Measurements from ENCODE around the gene SMAP2.

Gene SMAP2

GRCh38 chr1:40435471-40435870 is 61.9 kb downstream of the SMAP2 start:
- H3K9me3 ChIP-seq (ENCODE audit: control insufficient read depth, insufficient read depth, low read length), result no peaks in the 10 kb centered on the region
- no peaks in the 10 kb centered on the region for H3K36me3 ChIP-seq (ENCODE audit: insufficient read depth, low read length)
- H3K9ac ChIP-seq (ENCODE audit: low read depth, low read length), result no peak overlapping the region
- no peaks in the 10 kb centered on the region for H3K4me1 ChIP-seq (ENCODE audit: insufficient read depth, low read length)

GRCh38 chr1:40435876-40436275 is 62.3 kb downstream of the SMAP2 start:
- Histone ChIP-seq H3K36me3 (ENCODE audit: insufficient read depth, low read length) (no peaks in the 10 kb centered on the region), H3K9me3 (ENCODE audit: control insufficient read depth, insufficient read depth, low read length) (no peaks in the 10 kb centered on the region), H3K9ac (ENCODE audit: low read depth, low read length) (no peak overlapping the region), H3K4me1 (ENCODE audit: insufficient read depth, low read length) (no peaks in the 10 kb centered on the region)

GRCh38 chr1:40438391-40439015 is 65.0 kb downstream of the SMAP2 start:
- Histone ChIP-seq H3K9me3 (ENCODE audit: control insufficient read depth, insufficient read depth, low read length) (no peaks in the 10 kb centered on the region), H3K36me3 (ENCODE audit: insufficient read depth, low read length) (no peaks in the 10 kb centered on the region), H3K9ac (ENCODE audit: low read depth, low read length) (no peak overlapping the region), H3K4me1 (ENCODE audit: insufficient read depth, low read length) (no peaks in the 10 kb centered on the region)

- Histone ChIP-seq H3K36me3 (ENCODE audit: insufficient read depth, low read length) (no peaks in the 10 kb centered on the region), H3K4me1 (ENCODE audit: insufficient read depth, low read length) (no peaks in the 10 kb centered on the region), H3K9me3 (ENCODE audit: control insufficient read depth, insufficient read depth, low read length) (no peaks in the 10 kb centered on the region), H3K9ac (ENCODE audit: low read depth, low read length) (no peak overlapping the region)
Observed at GRCh38 chr1:40439247-40439646, 65.7 kb downstream of the SMAP2 start.

- peak within 1 kb of the TSS; percentile 88 for H3K9ac ChIP-seq (ENCODE audit: low read depth, low read length)
- H3K36me3 ChIP-seq (ENCODE audit: insufficient read depth, low read length), result no peaks in the 10 kb centered on the region
- H3K9me3 ChIP-seq (ENCODE audit: control insufficient read depth, insufficient read depth, low read length), result peaks cover 21% of the 10 kb centered on the region
- H3K4me1 ChIP-seq (ENCODE audit: insufficient read depth, low read length), result no peaks in the 10 kb centered on the region
Observed at GRCh38 chr1:40449684-40450494, 76.4 kb downstream of the SMAP2 start, which contains the start of gene ZFP69B. ZFP69B (plus strand) TSS chr1:40450476; CDS start chr1:40450962, 486 bp downstream.

- Histone ChIP-seq H3K9ac (ENCODE audit: low read depth, low read length) (peak overlapping the region; percentile 88), H3K4me1 (ENCODE audit: insufficient read depth, low read length) (no peaks in the 10 kb centered on the region), H3K9me3 (ENCODE audit: control insufficient read depth, insufficient read depth, low read length) (peaks cover 22% of the 10 kb centered on the region), H3K36me3 (ENCODE audit: insufficient read depth, low read length) (no peaks in the 10 kb centered on the region)
Observed at GRCh38 chr1:40450495-40451237, 77.1 kb downstream of the SMAP2 start.

GRCh38 chr1:40451238-40451585 is 77.7 kb downstream of the SMAP2 start:
- H3K4me1 ChIP-seq (ENCODE audit: insufficient read depth, low read length), result no peaks in the 10 kb centered on the region
- peaks cover 20% of the 10 kb centered on the region for H3K9me3 ChIP-seq (ENCODE audit: control insufficient read depth, insufficient read depth, low read length)
- no peaks in the 10 kb centered on the region for H3K36me3 ChIP-seq (ENCODE audit: insufficient read depth, low read length)
- H3K9ac ChIP-seq (ENCODE audit: low read depth, low read length), result peak overlapping the region; percentile 88

GRCh38 chr1:40454873-40455272 is 81.3 kb downstream of the SMAP2 start:
- no peaks in the 10 kb centered on the region for H3K4me1 ChIP-seq (ENCODE audit: insufficient read depth, low read length)
- peaks cover 8% of the 10 kb centered on the region for H3K36me3 ChIP-seq (ENCODE audit: insufficient read depth, low read length)
- no peak overlapping the region for H3K9ac ChIP-seq (ENCODE audit: low read depth, low read length)
- H3K9me3 ChIP-seq (ENCODE audit: control insufficient read depth, insufficient read depth, low read length), result peaks cover 41% of the 10 kb centered on the region

- Histone ChIP-seq H3K4me1 (ENCODE audit: insufficient read depth, low read length) (no peaks in the 10 kb centered on the region), H3K9ac (ENCODE audit: low read depth, low read length) (no peak overlapping the region), H3K36me3 (ENCODE audit: insufficient read depth, low read length) (peaks cover 21% of the 10 kb centered on the region), H3K9me3 (ENCODE audit: control insufficient read depth, insufficient read depth, low read length) (peaks cover 65% of the 10 kb centered on the region)
Observed at GRCh38 chr1:40462956-40463590, 89.5 kb downstream of the SMAP2 start.

GRCh38 chr1:40469327-40469726 is 95.8 kb downstream of the SMAP2 start:
- Histone ChIP-seq H3K36me3 (ENCODE audit: insufficient read depth, low read length) (peaks cover 2% of the 10 kb centered on the region; the same call in 1 of the 2 replicates), H3K4me1 (ENCODE audit: insufficient read depth, low read length) (no peaks in the 10 kb centered on the region), H3K9ac (ENCODE audit: low read depth, low read length) (no peak overlapping the region), H3K9me3 (ENCODE audit: control insufficient read depth, insufficient read depth, low read length) (peaks cover 41% of the 10 kb centered on the region)
